Fibroblast of mammary gland (primary cell): ENCODE measurements around the gene LAD1.
A peak's percentile ranks its signal among the peaks of the same experiment; 100 is the strongest.

ENCODE experiments used
- DNase-seq: peaks from one replicate; pipeline ENCODE4 v3.0.0-alpha.2; 2010; ENCODE audit warnings: low read depth
- H3K4me3 ChIP-seq: 2 replicates; pipeline ENCODE4 v1.5.1; 2011; ENCODE audit warnings: low read depth, mild to moderate bottlenecking, low read length, moderate library complexity; ENCODE audit not compliant: control insufficient read depth
- TF ChIP-seq, protein P1 (sequence below): conservative IDR thresholded peaks from 2 replicates; pipeline ENCODE4 v1.5.1; 2011; ENCODE audit warnings: low read depth, low read length, inconsistent platforms; ENCODE audit not compliant: control insufficient read depth, insufficient read depth

LAD1 gene

DNA sequence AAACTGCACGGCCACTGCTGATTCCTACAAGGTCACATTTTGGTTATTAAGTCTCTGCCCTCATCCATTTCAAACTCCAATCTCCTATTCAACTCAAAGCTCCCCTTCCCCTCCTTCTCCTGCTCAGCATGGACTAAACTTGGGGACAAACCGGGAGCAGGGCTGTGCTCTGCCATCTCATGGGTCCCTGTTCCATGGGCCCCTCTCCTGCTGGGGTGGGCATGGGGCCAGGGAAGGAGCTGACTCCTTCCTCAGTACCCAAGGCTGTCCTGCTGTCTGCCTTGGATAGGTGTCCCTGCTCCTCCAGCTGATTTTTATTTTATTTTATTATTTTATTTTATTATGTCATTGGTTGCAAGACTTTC, 48.8 kb downstream of the LAD1 start:
- no peak for DNase-seq
- TF ChIP-seq, protein P1, sequence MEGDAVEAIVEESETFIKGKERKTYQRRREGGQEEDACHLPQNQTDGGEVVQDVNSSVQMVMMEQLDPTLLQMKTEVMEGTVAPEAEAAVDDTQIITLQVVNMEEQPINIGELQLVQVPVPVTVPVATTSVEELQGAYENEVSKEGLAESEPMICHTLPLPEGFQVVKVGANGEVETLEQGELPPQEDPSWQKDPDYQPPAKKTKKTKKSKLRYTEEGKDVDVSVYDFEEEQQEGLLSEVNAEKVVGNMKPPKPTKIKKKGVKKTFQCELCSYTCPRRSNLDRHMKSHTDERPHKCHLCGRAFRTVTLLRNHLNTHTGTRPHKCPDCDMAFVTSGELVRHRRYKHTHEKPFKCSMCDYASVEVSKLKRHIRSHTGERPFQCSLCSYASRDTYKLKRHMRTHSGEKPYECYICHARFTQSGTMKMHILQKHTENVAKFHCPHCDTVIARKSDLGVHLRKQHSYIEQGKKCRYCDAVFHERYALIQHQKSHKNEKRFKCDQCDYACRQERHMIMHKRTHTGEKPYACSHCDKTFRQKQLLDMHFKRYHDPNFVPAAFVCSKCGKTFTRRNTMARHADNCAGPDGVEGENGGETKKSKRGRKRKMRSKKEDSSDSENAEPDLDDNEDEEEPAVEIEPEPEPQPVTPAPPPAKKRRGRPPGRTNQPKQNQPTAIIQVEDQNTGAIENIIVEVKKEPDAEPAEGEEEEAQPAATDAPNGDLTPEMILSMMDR = no peak
- H3K4me3 ChIP-seq = no peak overlapping the region

DNA sequence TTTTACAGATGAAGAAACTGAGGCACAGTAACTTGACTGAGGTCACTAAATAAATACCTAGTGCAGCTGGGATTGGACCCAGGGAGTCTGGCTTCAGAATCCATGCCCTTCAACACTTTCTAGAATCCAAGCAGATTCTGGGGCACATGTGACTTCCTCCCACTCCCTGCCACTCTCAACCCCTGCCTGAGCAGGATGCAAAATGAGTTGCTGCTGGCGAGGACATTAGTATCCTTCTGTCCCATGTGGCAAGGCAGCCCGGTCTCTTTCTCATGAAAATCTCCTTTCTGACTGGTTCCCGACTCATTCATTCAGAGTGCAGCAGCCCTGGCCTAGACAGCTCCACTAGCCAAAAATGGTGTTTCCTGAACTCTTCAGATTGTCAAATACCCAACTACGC, 50.0 kb downstream of the LAD1 start:
- no peak overlapping the region for H3K4me3 ChIP-seq
- TF ChIP-seq, protein P1 = no peak
- DNase-seq = no peak

DNA sequence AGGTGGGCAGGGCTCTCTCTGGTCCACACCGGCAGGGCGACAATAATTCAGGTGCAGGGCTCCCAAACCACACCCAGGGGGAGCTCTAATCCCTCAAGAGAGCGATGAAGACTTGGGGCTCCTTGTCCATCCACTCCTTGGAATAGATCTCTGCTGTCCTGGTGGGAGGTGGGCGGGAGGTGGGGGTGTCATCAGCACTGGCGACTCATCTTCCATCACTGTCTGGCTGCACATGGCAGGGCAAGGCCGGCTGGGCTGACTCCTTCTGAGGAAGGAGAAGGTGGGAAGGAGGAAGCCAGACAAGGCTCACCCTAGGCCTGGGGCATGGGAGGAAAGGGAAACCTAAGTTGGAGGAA, 50.9 kb downstream of the LAD1 start:
- TF ChIP-seq, protein P1 = peak; percentile 70
- no peak overlapping the region for H3K4me3 ChIP-seq
- peak; percentile 65 for DNase-seq

DNA sequence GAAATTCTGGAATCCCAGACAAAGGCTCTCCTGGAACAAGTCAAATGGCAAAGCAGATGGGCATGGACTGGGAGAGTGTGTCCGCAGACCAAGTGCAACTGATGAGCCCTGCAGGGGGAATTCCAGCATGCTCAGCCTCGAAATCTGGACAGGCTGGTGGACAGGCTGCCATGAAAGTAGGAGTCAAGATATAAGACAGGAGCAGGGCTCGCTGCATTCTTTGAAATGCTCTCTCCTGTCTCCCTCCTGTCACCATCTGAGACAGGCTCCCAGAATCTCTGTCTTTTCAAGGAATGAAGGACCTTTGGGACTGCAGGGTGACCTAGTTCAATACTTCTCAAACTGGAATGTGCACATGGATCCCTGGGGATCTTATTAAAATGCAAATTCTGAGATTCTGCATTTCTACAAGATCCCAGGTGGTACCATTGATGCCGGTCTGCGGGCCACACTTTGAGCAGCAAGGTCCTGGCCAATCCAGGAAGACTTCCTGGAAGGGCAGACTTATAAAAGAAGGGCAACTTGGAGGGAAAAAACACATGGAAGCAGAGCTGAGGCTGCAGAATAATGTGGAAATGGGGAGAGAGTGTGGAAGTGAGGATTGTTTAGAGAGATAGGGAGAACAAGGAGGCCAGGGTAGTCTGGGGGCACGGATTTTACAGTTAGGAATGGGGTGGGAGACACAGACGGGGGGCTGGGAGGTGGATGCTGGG, 51.5 kb downstream of the LAD1 start:
- no peak for DNase-seq
- no peak overlapping the region for H3K4me3 ChIP-seq
- TF ChIP-seq, protein P1 = no peak

DNA sequence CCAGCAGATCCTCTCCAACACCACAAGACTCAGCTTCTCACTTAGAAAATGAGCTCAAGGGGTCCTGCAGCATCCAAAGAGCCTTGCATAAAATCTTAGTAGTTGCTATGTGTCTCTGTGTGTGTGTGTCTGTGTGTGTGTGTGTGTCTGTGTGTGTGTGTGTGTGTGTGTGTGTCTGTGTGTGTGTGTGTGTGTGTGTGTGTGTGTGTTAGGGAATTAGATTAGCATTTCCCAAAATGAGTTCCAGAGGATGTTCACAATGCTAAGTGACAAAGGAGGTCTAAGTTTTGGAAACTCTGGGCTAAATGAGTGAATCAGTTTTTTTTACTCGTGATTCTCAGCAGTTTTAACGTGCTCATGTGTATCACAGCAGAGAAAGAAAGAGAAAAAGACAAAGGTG, 52.1 kb downstream of the LAD1 start:
- TF ChIP-seq, protein P1 = no peak
- H3K4me3 ChIP-seq = no peak overlapping the region
- no peak for DNase-seq

DNA sequence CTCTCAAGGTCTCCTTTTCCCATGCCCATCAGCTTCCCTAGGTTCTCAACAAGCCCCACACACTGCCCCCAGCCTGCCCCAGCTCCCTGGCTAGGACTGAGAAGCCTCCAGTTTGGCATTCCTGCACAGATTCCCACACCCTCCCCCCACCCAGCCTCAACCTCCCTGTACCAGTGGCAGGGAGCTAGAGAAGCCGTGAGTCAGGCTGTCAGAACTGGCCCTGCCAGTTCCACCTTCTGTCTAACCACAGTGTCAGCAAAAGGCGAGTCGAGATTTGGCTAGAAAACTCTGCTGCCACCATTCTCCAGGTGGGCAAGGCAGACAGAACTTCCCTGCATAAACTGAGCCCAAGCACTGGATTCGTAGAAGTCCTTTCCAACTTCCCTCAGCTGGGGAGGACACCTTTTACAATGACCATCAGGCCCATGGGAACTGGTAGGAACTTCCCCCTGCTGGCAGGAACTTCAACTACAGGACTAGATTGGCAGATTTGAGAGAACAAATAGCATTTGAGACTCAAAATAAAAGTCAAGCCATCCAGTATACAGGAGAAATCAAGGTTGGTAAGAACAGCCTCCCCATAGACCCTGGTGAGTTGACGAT, 52.7 kb downstream of the LAD1 start:
- TF ChIP-seq, protein P1 = peak; percentile 73
- DNase-seq = peak; percentile 61
- no peak overlapping the region for H3K4me3 ChIP-seq

DNA sequence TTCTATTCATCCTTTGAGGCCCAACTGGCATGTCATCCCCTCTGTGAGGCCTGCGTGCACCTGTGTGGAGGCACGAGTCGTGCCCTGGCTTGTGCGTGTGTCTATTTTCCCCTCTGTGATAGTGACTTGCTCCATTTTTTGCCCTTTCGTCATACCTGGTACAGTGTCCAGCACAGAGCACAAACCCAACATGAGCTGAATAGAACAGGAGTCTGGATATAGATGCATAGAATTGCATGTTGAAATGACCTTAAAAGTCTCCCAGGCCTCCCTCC, 54.1 kb downstream of the LAD1 start:
- TF ChIP-seq, protein P1 = no peak

More for the DNA sequence above, 54.1 kb downstream of the LAD1 start:
- DNase-seq = no peak
- H3K4me3 ChIP-seq = no peak overlapping the region
